GM23338 (cell line): ENCODE results near the gene PRM1.

Experiments
- EZH2 ChIP-seq: fragments of 200-600 bp; sonication (generic); IDR thresholded peaks from one replicate; pipeline ENCODE4 v1.8.0; 2017; ENCODE audit warnings: antibody characterized with exemption, mild to moderate bottlenecking, low read depth; ENCODE audit not compliant: unreplicated experiment
- EZH2phosphoT487 ChIP-seq: fragments of 200-600 bp; sonication (generic); IDR thresholded peaks from one replicate; pipeline ENCODE4 v1.8.1; 2018; ENCODE audit warnings: antibody characterized with exemption; ENCODE audit not compliant: unreplicated experiment
- JUNB ChIP-seq: IDR thresholded peaks from one replicate; pipeline ENCODE4 v1.6.1; 2016; ENCODE audit warnings: antibody characterized with exemption; ENCODE audit not compliant: unreplicated experiment
- POLR2AphosphoS5 ChIP-seq: IDR thresholded peaks from 2 replicates; pipeline ENCODE4 v1.6.1; 2016; ENCODE audit warnings: antibody characterized with exemption, low read depth
- TF ChIP-seq, protein P1 (sequence below), 2 experiments: fragments of 200-600 bp in 1 of 2; sonication (generic) in 1 of 2; conservative IDR thresholded peaks; 2 replicates each; pipeline versions ENCODE4 v1.5.1 to v1.6.1; 2016 to 2017; ENCODE audit warnings: antibody characterized with exemption in 2 of 2, low read depth in 2 of 2, mild to moderate bottlenecking in 2 of 2, moderate library complexity in 1 of 2
- TF ChIP-seq, protein P2 (sequence below): IDR thresholded peaks from one replicate; pipeline ENCODE4 v1.6.1; 2018; ENCODE audit warnings: antibody characterized with exemption; ENCODE audit not compliant: unreplicated experiment

DNA sequence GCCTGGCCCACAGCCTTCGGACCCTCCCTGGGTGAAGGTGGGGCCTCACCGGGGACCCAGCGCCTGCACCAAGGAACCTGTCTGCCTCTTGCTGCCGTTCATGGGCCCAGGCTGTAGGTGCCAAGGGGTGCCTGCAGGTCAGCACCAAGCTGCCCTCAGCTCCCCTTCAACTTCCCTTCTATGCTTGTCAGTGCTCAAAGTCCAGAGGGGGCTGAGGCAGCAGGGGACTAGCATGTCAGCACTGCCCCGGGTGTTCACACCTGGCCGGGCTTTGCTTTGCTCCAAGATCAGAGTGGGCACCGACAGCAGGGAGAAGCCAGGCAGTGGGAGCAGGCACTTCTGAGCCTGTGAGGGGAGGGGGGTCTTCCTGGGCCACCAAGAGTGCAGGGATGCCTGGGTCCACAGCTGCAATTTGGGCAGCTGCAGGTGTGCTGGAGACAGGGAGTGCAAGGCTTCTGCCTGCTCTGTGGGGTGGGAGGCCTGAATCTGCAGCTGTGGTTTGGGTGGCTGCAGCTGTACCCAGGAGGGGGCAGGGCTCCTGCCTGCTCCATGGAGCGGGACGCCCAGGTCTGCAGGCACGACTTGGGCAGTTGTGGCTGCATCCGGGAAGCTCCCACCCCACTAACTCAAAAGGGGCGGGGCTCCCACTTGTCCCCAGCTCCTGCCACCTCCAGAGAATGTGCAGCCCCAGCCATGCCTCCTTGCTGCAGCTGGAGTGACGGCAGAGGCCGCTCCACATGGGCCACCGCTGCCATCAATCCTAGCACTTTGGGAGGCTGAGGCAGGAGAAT lies 27.6 kb upstream of the PRM1 start:
- TF ChIP-seq, protein P1, sequence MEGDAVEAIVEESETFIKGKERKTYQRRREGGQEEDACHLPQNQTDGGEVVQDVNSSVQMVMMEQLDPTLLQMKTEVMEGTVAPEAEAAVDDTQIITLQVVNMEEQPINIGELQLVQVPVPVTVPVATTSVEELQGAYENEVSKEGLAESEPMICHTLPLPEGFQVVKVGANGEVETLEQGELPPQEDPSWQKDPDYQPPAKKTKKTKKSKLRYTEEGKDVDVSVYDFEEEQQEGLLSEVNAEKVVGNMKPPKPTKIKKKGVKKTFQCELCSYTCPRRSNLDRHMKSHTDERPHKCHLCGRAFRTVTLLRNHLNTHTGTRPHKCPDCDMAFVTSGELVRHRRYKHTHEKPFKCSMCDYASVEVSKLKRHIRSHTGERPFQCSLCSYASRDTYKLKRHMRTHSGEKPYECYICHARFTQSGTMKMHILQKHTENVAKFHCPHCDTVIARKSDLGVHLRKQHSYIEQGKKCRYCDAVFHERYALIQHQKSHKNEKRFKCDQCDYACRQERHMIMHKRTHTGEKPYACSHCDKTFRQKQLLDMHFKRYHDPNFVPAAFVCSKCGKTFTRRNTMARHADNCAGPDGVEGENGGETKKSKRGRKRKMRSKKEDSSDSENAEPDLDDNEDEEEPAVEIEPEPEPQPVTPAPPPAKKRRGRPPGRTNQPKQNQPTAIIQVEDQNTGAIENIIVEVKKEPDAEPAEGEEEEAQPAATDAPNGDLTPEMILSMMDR (conservative IDR thresholded peaks at IDR 0.05; ENCODE audit: low read depth in 2 of 2), result no peak
- TF ChIP-seq JUNB (no peak), EZH2 (no peak), POLR2AphosphoS5 (no peak), EZH2phosphoT487 (no peak)
- TF ChIP-seq, protein P2, sequence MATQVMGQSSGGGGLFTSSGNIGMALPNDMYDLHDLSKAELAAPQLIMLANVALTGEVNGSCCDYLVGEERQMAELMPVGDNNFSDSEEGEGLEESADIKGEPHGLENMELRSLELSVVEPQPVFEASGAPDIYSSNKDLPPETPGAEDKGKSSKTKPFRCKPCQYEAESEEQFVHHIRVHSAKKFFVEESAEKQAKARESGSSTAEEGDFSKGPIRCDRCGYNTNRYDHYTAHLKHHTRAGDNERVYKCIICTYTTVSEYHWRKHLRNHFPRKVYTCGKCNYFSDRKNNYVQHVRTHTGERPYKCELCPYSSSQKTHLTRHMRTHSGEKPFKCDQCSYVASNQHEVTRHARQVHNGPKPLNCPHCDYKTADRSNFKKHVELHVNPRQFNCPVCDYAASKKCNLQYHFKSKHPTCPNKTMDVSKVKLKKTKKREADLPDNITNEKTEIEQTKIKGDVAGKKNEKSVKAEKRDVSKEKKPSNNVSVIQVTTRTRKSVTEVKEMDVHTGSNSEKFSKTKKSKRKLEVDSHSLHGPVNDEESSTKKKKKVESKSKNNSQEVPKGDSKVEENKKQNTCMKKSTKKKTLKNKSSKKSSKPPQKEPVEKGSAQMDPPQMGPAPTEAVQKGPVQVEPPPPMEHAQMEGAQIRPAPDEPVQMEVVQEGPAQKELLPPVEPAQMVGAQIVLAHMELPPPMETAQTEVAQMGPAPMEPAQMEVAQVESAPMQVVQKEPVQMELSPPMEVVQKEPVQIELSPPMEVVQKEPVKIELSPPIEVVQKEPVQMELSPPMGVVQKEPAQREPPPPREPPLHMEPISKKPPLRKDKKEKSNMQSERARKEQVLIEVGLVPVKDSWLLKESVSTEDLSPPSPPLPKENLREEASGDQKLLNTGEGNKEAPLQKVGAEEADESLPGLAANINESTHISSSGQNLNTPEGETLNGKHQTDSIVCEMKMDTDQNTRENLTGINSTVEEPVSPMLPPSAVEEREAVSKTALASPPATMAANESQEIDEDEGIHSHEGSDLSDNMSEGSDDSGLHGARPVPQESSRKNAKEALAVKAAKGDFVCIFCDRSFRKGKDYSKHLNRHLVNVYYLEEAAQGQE, result no peak
